ENCODE data around the gene MFN1.

DNA sequence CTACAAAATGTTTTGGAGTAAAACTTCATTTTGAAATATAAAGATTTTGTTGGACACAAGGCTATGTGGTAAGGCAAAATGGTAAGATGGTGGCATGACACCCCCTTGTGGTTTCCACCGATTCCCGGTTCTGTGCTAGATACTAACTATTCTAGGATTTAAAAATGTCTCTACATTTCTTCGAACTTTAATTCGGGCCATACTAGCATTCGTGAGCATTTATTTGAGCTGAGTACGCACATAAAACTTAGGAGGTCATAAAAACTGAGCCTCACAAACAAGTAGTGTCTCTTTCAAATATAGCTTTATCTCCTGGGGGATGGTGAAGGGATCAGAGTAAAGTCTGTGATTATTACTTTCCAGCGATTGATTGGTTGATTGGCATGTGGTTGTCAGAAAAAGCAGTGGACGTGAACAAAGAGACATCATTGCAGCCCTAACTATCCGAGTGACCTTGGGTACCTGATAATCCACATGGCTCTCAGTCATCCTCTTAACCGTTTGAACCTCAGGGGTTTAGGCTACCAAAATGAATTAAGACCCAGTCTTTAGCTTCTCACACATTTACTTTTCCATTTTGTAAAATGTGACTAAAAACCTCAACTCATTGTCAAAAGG, 25.7 kb upstream of the MFN1 start:
- TF ChIP-seq EZH2phosphoT487 (IDR thresholded peaks at IDR 0.05; ENCODE audit: low read length) (no peak), EZH2 (optimal IDR thresholded peaks at IDR 0.05; ENCODE audit: low read depth, low read length) (no peak)
- TF ChIP-seq, protein P1, sequence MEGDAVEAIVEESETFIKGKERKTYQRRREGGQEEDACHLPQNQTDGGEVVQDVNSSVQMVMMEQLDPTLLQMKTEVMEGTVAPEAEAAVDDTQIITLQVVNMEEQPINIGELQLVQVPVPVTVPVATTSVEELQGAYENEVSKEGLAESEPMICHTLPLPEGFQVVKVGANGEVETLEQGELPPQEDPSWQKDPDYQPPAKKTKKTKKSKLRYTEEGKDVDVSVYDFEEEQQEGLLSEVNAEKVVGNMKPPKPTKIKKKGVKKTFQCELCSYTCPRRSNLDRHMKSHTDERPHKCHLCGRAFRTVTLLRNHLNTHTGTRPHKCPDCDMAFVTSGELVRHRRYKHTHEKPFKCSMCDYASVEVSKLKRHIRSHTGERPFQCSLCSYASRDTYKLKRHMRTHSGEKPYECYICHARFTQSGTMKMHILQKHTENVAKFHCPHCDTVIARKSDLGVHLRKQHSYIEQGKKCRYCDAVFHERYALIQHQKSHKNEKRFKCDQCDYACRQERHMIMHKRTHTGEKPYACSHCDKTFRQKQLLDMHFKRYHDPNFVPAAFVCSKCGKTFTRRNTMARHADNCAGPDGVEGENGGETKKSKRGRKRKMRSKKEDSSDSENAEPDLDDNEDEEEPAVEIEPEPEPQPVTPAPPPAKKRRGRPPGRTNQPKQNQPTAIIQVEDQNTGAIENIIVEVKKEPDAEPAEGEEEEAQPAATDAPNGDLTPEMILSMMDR (IDR thresholded peaks at IDR 0.05; ENCODE audit: low read length) = peak; percentile 63
